Endothelial cell of umbilical vein (primary cell): ENCODE measurements around the gene RTN4R. TPM values are rescaled to one million over a fixed set of nuclear protein-coding genes. Genes with fewer than 3 reads are reported as not detected.

Experiments used
- BruUV-seq: library from RNA; stranded (reverse); fragments of 400-500 nt; replicated peaks from 2 replicates; lab custom pipeline; 2021; lab: Mats Ljungman, UMichigan
- CTCF ChIA-PET: fragments of 300-600, 350-600 bp; sonication (Branson Sonifier 250); formaldehyde crosslinking; loops from one replicate; lab custom pipeline; 2021; ENCODE audit warnings: antibody characterized with exemption, inconsistent platforms; lab: Charles Lee
- POLR2A ChIA-PET: fragments of 300-600, 350-600 bp; sonication (Branson Sonifier 250); formaldehyde crosslinking; loops from one replicate; lab custom pipeline; 2021; ENCODE audit warnings: antibody characterized with exemption, inconsistent platforms; lab: Charles Lee
- DNase-seq: peaks from one replicate; pipeline ENCODE4 v3.0.0-alpha.2; 2011; ENCODE audit warnings: low read depth, low spot score
- FAIRE-seq: peaks from 2 replicates; lab custom pipeline; 2011; peaks lifted over from hg19 to GRCh38; lab: Jason Lieb, UNC
- H2AFZ ChIP-seq: 2 replicates; pipeline ENCODE4 v1.6.0; 2012; ENCODE audit warnings: low read depth, low read length, control low read depth, inconsistent platforms
- H3K27ac ChIP-seq: 2 replicates; pipeline ENCODE4 v1.5.1; 2011; ENCODE audit warnings: low read depth, mild to moderate bottlenecking, control low read depth, low read length, moderate library complexity; ENCODE audit not compliant: insufficient read depth
- H3K27me3 ChIP-seq, 2 experiments: 2 replicates each; pipeline versions ENCODE4 v1.6.0 to v1.6.1; 2011; ENCODE audit warnings: low read length in 2 of 2, mixed read lengths in 1 of 2; ENCODE audit not compliant: control insufficient read depth in 2 of 2, insufficient read depth in 2 of 2
- H3K36me3 ChIP-seq, 2 experiments: 2 replicates in 1 of 2; 3 replicates in 1 of 2; pipeline ENCODE4 v1.5.1; 2011; ENCODE audit warnings: low read length in 2 of 2, mild to moderate bottlenecking in 1 of 2, moderate library complexity in 1 of 2; ENCODE audit not compliant: control insufficient read depth in 2 of 2, insufficient read depth in 2 of 2; ENCODE audit errors: extremely low read depth in 1 of 2
- H3K4me1 ChIP-seq: 3 replicates; pipeline ENCODE4 v1.5.1; 2011; ENCODE audit warnings: mild to moderate bottlenecking, low read length; ENCODE audit not compliant: control insufficient read depth, insufficient read depth; ENCODE audit errors: extremely low read depth
- H3K4me2 ChIP-seq: 2 replicates; pipeline ENCODE4 v1.6.1; 2011; ENCODE audit warnings: low read length, control low read depth, mixed read lengths; ENCODE audit not compliant: insufficient read depth
- H3K4me3 ChIP-seq, 3 experiments: fragments of 200-600 bp in 1 of 3; sonication (generic), shearing (Covaris generic) in 1 of 3; replicated peaks in 1 of 3; 2 replicates each; pipeline ENCODE4 v1.5.1; 2011 to 2016; ENCODE audit warnings: control low read depth in 3 of 3, low read length in 3 of 3, mild to moderate bottlenecking in 2 of 3, inconsistent platforms in 1 of 3, low read depth in 1 of 3, moderate library complexity in 1 of 3; ENCODE audit not compliant: insufficient read depth in 1 of 3
- H3K79me2 ChIP-seq: 2 replicates; pipeline ENCODE4 v1.6.0; 2012; ENCODE audit warnings: low read length, inconsistent platforms; ENCODE audit not compliant: control insufficient read depth, insufficient read depth
- H3K9ac ChIP-seq: replicated peaks from 2 replicates; pipeline ENCODE3; 2011; ENCODE audit warnings: low read length, control low read depth; ENCODE audit not compliant: insufficient read depth; ENCODE audit errors: extremely low read depth
- H3K9me1 ChIP-seq: replicated peaks from 3 replicates; pipeline ENCODE4 v1.6.0; 2011; ENCODE audit warnings: mild to moderate bottlenecking, low read length; ENCODE audit not compliant: control insufficient read depth, insufficient read depth; ENCODE audit errors: extremely low read depth
- H3K9me3 ChIP-seq: replicated peaks from 2 replicates; pipeline ENCODE4 v1.5.1; 2012; ENCODE audit warnings: low read length, inconsistent platforms; ENCODE audit not compliant: control insufficient read depth, insufficient read depth
- H4K20me1 ChIP-seq: replicated peaks from 2 replicates; pipeline ENCODE3; 2011; ENCODE audit warnings: mild to moderate bottlenecking, low read length; ENCODE audit not compliant: control insufficient read depth, insufficient read depth; ENCODE audit errors: extremely low read depth
- EZH2 ChIP-seq: IDR thresholded peaks from 2 replicates; pipeline ENCODE4 v1.6.1; 2012; ENCODE audit warnings: borderline replicate concordance, low read depth, mild to moderate bottlenecking, moderate library complexity, low read length, inconsistent platforms; ENCODE audit not compliant: severe bottlenecking
- FOS ChIP-seq: IDR thresholded peaks from 2 replicates; pipeline ENCODE4 v1.6.1; 2011; ENCODE audit warnings: mild to moderate bottlenecking, low read length, moderate library complexity, borderline replicate concordance; ENCODE audit not compliant: insufficient read depth
- GATA2 ChIP-seq: IDR thresholded peaks from 2 replicates; pipeline ENCODE4 v1.7.0; 2011; ENCODE audit warnings: low read depth, mild to moderate bottlenecking, moderate library complexity, mixed read lengths, low read length; ENCODE audit not compliant: insufficient read length, insufficient read depth
- JUN ChIP-seq: IDR thresholded peaks from 2 replicates; pipeline ENCODE4 v1.6.1; 2011; ENCODE audit warnings: borderline replicate concordance, low read depth; ENCODE audit not compliant: insufficient read length, insufficient read depth
- MYC ChIP-seq: IDR thresholded peaks from one replicate; pipeline ENCODE4 v1.6.1; 2011; ENCODE audit warnings: mild to moderate bottlenecking, low read depth, low read length
- POLR2A ChIP-seq: IDR thresholded peaks from 2 replicates; pipeline ENCODE4 v1.6.1; 2012; ENCODE audit warnings: low read depth, mild to moderate bottlenecking, control low read depth, low read length
- POLR2AphosphoS5 ChIP-seq: IDR thresholded peaks from 2 replicates; pipeline ENCODE4 v1.6.1; 2012; ENCODE audit warnings: low read depth, mild to moderate bottlenecking, control low read depth, low read length, moderate library complexity; ENCODE audit not compliant: insufficient read depth
- dilution Hi-C: fragments of 300-500 bp; cut with MboI; formaldehyde crosslinking; loops from one replicate; pipeline ENCODE4 v1.15.0; 2019; ENCODE audit warnings: low sequenced_read_pairs; ENCODE audit not compliant: extremely low pct_ligation_motif_present
- intact Hi-C: fragments of 100-400 bp; cut with micrococcal nuclease; formaldehyde crosslinking; loops from one replicate; pipeline ENCODE4 v1.10.0; 2022
- polyA plus RNA-seq, 4 experiments: library from polyadenylated mRNA; depleted of rRNA in 3 of 4; stranded (reverse) in 3 of 4; unstranded in 1 of 4; fragments of >200 nt; gene quantifications; 2 replicates each; pipeline versions ENCODE4 v1.2.1 to v1.2.3, GENCODE V29; 2011 to 2012; ENCODE audit warnings: missing spikeins in 1 of 4
- total RNA-seq: library from RNA; stranded (reverse); gene quantifications from 2 replicates; pipeline ENCODE4 v1.2.3, GENCODE V29; 2021
- TF ChIP-seq, protein P1 (sequence below), 2 donors: IDR thresholded peaks; 1 replicate in 1 of 2; 2 replicates in 1 of 2; pipeline ENCODE4 v1.5.1; 2011; ENCODE audit warnings: low read length in 2 of 2, mild to moderate bottlenecking in 2 of 2, moderate library complexity in 2 of 2, control low read depth in 1 of 2, inconsistent platforms in 1 of 2, low read depth in 1 of 2; ENCODE audit not compliant: insufficient read depth in 1 of 2; ENCODE audit errors: extremely low read depth in 1 of 2
- TF ChIP-seq, protein P2 (sequence below): IDR thresholded peaks from 2 replicates; pipeline ENCODE4 v1.6.1; 2011; ENCODE audit not compliant: insufficient read depth, insufficient read length

RTN4R gene
- total and polyA plus RNA-seq, 2 donors (not counting 3 experiments of a cell fraction or from before 2014, with no cell fraction given), result 1.2 to 2.2 TPM

DNA sequence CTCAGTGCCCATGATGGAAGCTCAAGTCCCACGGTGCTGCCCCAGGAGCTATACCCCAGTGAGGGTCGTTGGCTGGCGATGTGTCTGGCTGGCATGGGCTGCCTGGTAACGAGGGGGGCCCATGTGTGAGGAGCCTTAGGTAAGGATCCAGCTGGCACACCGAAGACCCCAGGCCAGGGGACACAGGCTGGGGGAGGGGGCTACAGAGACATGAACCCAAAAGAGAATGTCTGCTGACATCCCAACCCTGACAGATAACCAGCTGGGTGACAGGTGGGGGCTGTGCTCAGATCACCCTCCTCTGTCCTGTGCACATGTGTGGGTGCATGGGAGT lies 39.2 kb downstream of the RTN4R start:
- no peaks in the 10 kb centered on the region for H3K4me1 ChIP-seq
- no peak overlapping the region for H3K27ac ChIP-seq
- ChIA-PET CTCF (interaction anchor here (2.4 kb wide), 1 partner anchor 10 kb away, joined by 8 read pairs; no protein-coding TSS in a partner anchor), POLR2A (no interaction called here)
- no peaks in the 10 kb centered on the region for H3K9me1 ChIP-seq
- FAIRE-seq, result no peak
- H3K4me2 ChIP-seq, result no peak overlapping the region
- no TSS peak for BruUV-seq
- no peak for TF ChIP-seq POLR2AphosphoS5
- no peak for TF ChIP-seq JUN
- TF ChIP-seq GATA2, result no peak
- no peak for TF ChIP-seq MYC
- TF ChIP-seq, protein P1, sequence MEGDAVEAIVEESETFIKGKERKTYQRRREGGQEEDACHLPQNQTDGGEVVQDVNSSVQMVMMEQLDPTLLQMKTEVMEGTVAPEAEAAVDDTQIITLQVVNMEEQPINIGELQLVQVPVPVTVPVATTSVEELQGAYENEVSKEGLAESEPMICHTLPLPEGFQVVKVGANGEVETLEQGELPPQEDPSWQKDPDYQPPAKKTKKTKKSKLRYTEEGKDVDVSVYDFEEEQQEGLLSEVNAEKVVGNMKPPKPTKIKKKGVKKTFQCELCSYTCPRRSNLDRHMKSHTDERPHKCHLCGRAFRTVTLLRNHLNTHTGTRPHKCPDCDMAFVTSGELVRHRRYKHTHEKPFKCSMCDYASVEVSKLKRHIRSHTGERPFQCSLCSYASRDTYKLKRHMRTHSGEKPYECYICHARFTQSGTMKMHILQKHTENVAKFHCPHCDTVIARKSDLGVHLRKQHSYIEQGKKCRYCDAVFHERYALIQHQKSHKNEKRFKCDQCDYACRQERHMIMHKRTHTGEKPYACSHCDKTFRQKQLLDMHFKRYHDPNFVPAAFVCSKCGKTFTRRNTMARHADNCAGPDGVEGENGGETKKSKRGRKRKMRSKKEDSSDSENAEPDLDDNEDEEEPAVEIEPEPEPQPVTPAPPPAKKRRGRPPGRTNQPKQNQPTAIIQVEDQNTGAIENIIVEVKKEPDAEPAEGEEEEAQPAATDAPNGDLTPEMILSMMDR (IDR thresholded peaks at IDR 0.05; ENCODE audit: extremely low read depth in 1 of 2, insufficient read depth in 1 of 2, low read depth in 1 of 2, low read length in 2 of 2), result no peak
- TF ChIP-seq FOS, result no peak
- TF ChIP-seq, protein P2, sequence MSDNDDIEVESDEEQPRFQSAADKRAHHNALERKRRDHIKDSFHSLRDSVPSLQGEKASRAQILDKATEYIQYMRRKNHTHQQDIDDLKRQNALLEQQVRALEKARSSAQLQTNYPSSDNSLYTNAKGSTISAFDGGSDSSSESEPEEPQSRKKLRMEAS, result no peak
- TF ChIP-seq EZH2, result no peak
- TF ChIP-seq POLR2A, result no peak
- no peaks in the 10 kb centered on the region for H4K20me1 ChIP-seq
- no peaks in the 10 kb centered on the region for H3K9me3 ChIP-seq
- no peaks in the 10 kb centered on the region for H3K79me2 ChIP-seq
- H3K27me3 ChIP-seq, result no peaks in the 10 kb centered on the region
- no peak overlapping the region for H3K9ac ChIP-seq
- dilution Hi-C loops, result no loop called here
- H3K36me3 ChIP-seq, result no peaks in the 10 kb centered on the region
- intact Hi-C loops, result no loop called here
- no peak for DNase-seq
- no peak overlapping the region for H2AFZ ChIP-seq
- no peak overlapping the region for H3K4me3 ChIP-seq
